Hepatocyte (in vitro differentiated cells): ENCODE results near the gene CH25H. TPM values are rescaled to one million over a fixed set of nuclear protein-coding genes. Genes with fewer than 3 reads are reported as not detected.

Experiments
- DNase-seq: peaks from one replicate; pipeline ENCODE4 v3.0.0-alpha.2; 2016; ENCODE audit warnings: low spot score
- H2AFZ ChIP-seq: fragments of 200-600 bp; sonication (generic); 2 replicates; pipeline ENCODE4 v1.6.0; 2016; ENCODE audit warnings: antibody characterized with exemption, mild to moderate bottlenecking
- H3K27ac ChIP-seq: fragments of 200-600 bp; sonication (generic); 2 replicates; pipeline ENCODE4 v1.5.1; 2016; ENCODE audit warnings: mild to moderate bottlenecking
- H3K27me3 ChIP-seq: fragments of 200-600 bp; sonication (generic); 2 replicates; pipeline ENCODE4 v1.6.1; 2016
- H3K36me3 ChIP-seq: fragments of 200-600 bp; sonication (generic); replicated peaks from 2 replicates; pipeline ENCODE4 v1.5.1; 2016; ENCODE audit warnings: low read depth; ENCODE audit not compliant: insufficient read depth
- H3K4me1 ChIP-seq: fragments of 200-600 bp; sonication (generic); 2 replicates; pipeline ENCODE4 v1.5.1; 2016; ENCODE audit warnings: mild to moderate bottlenecking, moderate library complexity; ENCODE audit not compliant: insufficient read depth
- H3K4me2 ChIP-seq: fragments of 200-600 bp; sonication (generic); 2 replicates; pipeline ENCODE4 v1.6.0; 2016
- H3K4me3 ChIP-seq: fragments of 200-600 bp; sonication (generic); 2 replicates; pipeline ENCODE4 v1.5.1; 2016; ENCODE audit warnings: mild to moderate bottlenecking
- H3K79me2 ChIP-seq: fragments of 200-600 bp; sonication (generic); 2 replicates; pipeline ENCODE4 v1.6.0; 2017; ENCODE audit warnings: mild to moderate bottlenecking
- H3K9me2 ChIP-seq: fragments of 200-600 bp; sonication (generic); replicated peaks from 2 replicates; pipeline ENCODE4 v1.6.0; 2017; ENCODE audit warnings: mild to moderate bottlenecking; ENCODE audit not compliant: insufficient read depth
- H3K9me3 ChIP-seq: fragments of 200-600 bp; sonication (generic); 2 replicates; pipeline ENCODE4 v1.5.1; 2016; ENCODE audit warnings: low read depth, mild to moderate bottlenecking
- H4K20me1 ChIP-seq: fragments of 200-600 bp; sonication (generic); 2 replicates; pipeline ENCODE4 v1.6.0; 2016; ENCODE audit warnings: mild to moderate bottlenecking; ENCODE audit not compliant: insufficient read depth, poor library complexity, severe bottlenecking
- EZH2 ChIP-seq: fragments of 200-600 bp; sonication (generic); IDR thresholded peaks from 2 replicates; pipeline ENCODE4 v1.6.1; 2016; ENCODE audit warnings: antibody characterized with exemption, mild to moderate bottlenecking, borderline replicate concordance
- EZH2phosphoT487 ChIP-seq: fragments of 200-600 bp; sonication (generic); IDR thresholded peaks from one replicate; pipeline ENCODE4 v1.6.1; 2018; ENCODE audit warnings: antibody characterized with exemption, mild to moderate bottlenecking, low read depth, moderate library complexity; ENCODE audit not compliant: unreplicated experiment, severe bottlenecking
- WGBS: methylation state at CpG from one replicate; pipeline ENCODE4 v1.1.6; 2016; ENCODE audit warnings: low lambda C conversion rate; ENCODE audit errors: missing lambda C conversion rate; 5-methylcytosine and 5-hydroxymethylcytosine counted together
- polyA plus RNA-seq: library from polyadenylated mRNA; unstranded; fragments of >200 nt; fragmentation: Nextera tagmentation; extraction: Ambion mirVana; gene quantifications from 2 replicates; pipeline ENCODE4 v1.2.1, GENCODE V29; 2016
- total RNA-seq: library from RNA; depleted of rRNA; stranded (reverse); fragments of >200 nt; gene quantifications from 2 replicates; pipeline ENCODE4 v1.2.3, GENCODE V29; 2014
- TF ChIP-seq, protein P1 (sequence below): fragments of 200-600 bp; sonication (generic); IDR thresholded peaks from 2 replicates; pipeline ENCODE4 v1.5.1; 2016; ENCODE audit warnings: antibody characterized with exemption, mild to moderate bottlenecking; ENCODE audit not compliant: poor library complexity

Gene CH25H
- total and polyA plus RNA-seq, 2 experiments from 2014 or later = 3.8 to 8.8 TPM

DNA sequence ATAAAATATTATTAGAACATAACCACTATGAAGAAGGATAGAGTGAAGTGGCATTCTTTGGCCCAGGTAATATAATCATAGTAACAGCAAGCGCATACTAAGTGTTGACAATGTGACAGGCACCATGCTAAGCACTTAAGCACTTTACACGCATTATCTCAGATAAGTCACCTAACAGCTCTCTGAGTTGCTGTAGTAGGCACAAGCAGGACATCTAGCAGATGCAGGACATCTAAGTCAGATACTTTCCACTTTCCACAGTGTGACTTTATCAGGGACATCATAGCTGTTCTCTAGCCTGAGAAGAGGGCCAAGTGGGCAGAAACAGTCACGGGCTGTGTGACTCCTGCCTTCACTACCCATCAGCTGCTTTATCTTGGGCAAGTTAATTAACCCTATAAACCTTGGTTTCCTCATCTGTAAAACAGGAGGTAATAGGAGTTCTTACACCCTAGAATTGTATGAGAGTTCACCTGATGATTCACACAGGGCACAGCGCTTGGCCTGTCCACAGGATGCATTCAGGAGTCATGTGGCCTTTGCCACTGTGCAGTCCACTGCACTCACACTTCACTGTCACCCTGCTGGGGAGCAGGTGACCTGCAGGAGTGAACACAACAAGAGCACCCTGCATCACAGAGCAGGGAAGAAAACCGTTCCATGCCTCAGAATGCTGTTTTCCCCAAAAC lies 32.0 kb upstream of the CH25H start:
- Histone ChIP-seq H3K9me3 (no peaks in the 10 kb centered on the region), H3K4me2 (no peak overlapping the region), H2AFZ (no peak overlapping the region), H4K20me1 (no peaks in the 10 kb centered on the region), H3K79me2 (no peaks in the 10 kb centered on the region), H3K36me3 (no peaks in the 10 kb centered on the region), H3K4me1 (peaks cover 8% of the 10 kb centered on the region), H3K4me3 (no peak overlapping the region), H3K27me3 (no peaks in the 10 kb centered on the region), H3K9me2 (no peaks in the 10 kb centered on the region), H3K27ac (no peak overlapping the region)
- 83% methylated on average over 5 of the region's 5 CpGs for WGBS
- DNase-seq = no peak
- TF ChIP-seq, protein P1, sequence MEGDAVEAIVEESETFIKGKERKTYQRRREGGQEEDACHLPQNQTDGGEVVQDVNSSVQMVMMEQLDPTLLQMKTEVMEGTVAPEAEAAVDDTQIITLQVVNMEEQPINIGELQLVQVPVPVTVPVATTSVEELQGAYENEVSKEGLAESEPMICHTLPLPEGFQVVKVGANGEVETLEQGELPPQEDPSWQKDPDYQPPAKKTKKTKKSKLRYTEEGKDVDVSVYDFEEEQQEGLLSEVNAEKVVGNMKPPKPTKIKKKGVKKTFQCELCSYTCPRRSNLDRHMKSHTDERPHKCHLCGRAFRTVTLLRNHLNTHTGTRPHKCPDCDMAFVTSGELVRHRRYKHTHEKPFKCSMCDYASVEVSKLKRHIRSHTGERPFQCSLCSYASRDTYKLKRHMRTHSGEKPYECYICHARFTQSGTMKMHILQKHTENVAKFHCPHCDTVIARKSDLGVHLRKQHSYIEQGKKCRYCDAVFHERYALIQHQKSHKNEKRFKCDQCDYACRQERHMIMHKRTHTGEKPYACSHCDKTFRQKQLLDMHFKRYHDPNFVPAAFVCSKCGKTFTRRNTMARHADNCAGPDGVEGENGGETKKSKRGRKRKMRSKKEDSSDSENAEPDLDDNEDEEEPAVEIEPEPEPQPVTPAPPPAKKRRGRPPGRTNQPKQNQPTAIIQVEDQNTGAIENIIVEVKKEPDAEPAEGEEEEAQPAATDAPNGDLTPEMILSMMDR = no peak
- TF ChIP-seq EZH2 (no peak), EZH2phosphoT487 (no peak)

DNA sequence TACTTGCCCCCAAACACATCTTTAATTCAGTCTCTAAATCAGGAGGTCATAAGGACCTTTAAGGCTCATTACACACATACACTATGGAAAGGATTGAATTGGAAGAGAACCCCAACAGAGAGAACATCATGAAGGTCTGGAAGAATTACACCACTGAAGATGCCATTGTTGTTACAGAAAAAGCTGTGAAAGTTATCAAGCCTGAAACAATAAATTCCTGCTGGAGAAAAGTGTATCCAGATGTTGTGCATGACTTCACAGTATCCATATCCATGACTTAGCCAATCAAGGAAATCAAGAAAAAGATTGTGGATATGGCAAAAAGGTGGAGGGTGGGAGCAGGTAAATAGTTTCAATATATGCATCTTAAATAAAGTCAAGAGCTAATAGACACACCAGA lies 30.7 kb upstream of the CH25H start:
- Histone ChIP-seq H3K4me3 (no peak overlapping the region), H3K27me3 (no peaks in the 10 kb centered on the region), H3K4me1 (peaks cover 8% of the 10 kb centered on the region), H3K4me2 (no peak overlapping the region), H3K9me3 (no peaks in the 10 kb centered on the region), H4K20me1 (no peaks in the 10 kb centered on the region), H3K27ac (no peak overlapping the region), H3K79me2 (no peaks in the 10 kb centered on the region), H2AFZ (no peak overlapping the region), H3K36me3 (no peaks in the 10 kb centered on the region), H3K9me2 (no peaks in the 10 kb centered on the region)
- TF ChIP-seq, protein P1 = no peak
- TF ChIP-seq EZH2phosphoT487 (no peak), EZH2 (no peak)
- DNase-seq = no peak

DNA sequence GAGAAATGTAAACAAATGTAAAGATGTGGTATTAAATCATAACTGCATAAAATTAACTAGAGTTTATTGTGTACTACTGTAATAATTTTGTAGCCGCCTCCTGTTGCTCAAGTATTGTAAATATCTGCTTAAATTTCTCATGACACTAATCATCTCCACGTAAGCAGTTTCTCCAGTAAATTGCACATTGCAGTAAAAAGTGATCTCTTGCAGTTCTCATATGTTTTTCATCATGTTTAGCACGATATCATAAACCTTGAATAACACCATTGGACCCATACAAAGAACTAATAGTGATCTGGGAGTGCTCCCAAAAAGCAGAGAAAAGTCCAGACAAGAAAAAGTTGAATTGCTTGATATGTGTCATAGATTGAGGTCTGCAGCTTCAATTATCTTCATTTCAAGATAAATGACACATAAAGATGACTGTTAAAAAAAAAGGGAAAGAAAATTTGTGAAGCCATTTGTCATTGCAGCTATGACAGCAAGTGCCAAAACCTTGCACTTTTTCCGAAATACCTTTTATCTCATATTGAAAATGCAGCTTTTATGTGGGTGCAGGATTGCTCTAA lies 29.2 kb upstream of the CH25H start:
- TF ChIP-seq, protein P1 = no peak
- no peak for TF ChIP-seq EZH2phosphoT487
- TF ChIP-seq EZH2 = no peak
- no peaks in the 10 kb centered on the region for H3K79me2 ChIP-seq
- H4K20me1 ChIP-seq = no peaks in the 10 kb centered on the region
- no peaks in the 10 kb centered on the region for H3K36me3 ChIP-seq
- no peaks in the 10 kb centered on the region for H3K9me2 ChIP-seq
- H2AFZ ChIP-seq = no peak overlapping the region
- H3K4me1 ChIP-seq = no peaks in the 10 kb centered on the region
- H3K27me3 ChIP-seq = no peaks in the 10 kb centered on the region
- no peak overlapping the region for H3K27ac ChIP-seq
- H3K9me3 ChIP-seq = no peaks in the 10 kb centered on the region
- no peak overlapping the region for H3K4me2 ChIP-seq
- H3K4me3 ChIP-seq = no peak overlapping the region
- WGBS = 62% methylated on average over 4 of the region's 4 CpGs
- no peak for DNase-seq
